AG04450 (cell line): ENCODE data around the gene CCDC92B. TPM values are rescaled to one million over a fixed set of nuclear protein-coding genes. Genes with fewer than 3 reads are reported as not detected.
"Not testable (repeated sequence)": the region's sequence is repeated elsewhere in the genome, so short reads cannot be mapped to it uniquely, and the experiment has no call there.

Experiments used
- CTCF ChIA-PET: fragments of 300-600, 350-600 bp; formaldehyde crosslinking; extraction: SDS; loops from one replicate; lab custom pipeline; 2022; ENCODE audit warnings: antibody characterized with exemption, inconsistent platforms; lab: Charles Lee
- POLR2A ChIA-PET: fragments of 350-600 bp; formaldehyde crosslinking; extraction: SDS; loops from one replicate; lab custom pipeline; 2021; ENCODE audit warnings: antibody characterized with exemption, inconsistent platforms; lab: Yijun Ruan, JAX
- DNase-seq: peaks from one replicate; pipeline ENCODE4 v3.0.0-alpha.2; 2011; ENCODE audit warnings: low read depth, low spot score
- H3K27ac ChIP-seq: one replicate; pipeline ENCODE4 v1.5.1; 2012; ENCODE audit warnings: low read depth, low read length, control low read depth
- H3K27me3 ChIP-seq: one replicate; pipeline ENCODE4 v1.6.0; 2012; ENCODE audit warnings: low read length; ENCODE audit not compliant: control insufficient read depth, insufficient read depth
- H3K4me3 ChIP-seq: 2 replicates; pipeline ENCODE4 v1.5.1; 2011; ENCODE audit warnings: mild to moderate bottlenecking, low read depth, low read length, control low read depth
- H3K9me3 ChIP-seq: 2 replicates; pipeline ENCODE4 v1.5.1; 2012; ENCODE audit warnings: low read length; ENCODE audit not compliant: control insufficient read depth, insufficient read depth
- CTCF ChIP-seq: IDR thresholded peaks from 2 replicates; pipeline ENCODE4 v1.5.1; 2011; ENCODE audit warnings: low read depth, low read length, control low read depth, inconsistent platforms
- polyA plus RNA-seq: library from polyadenylated mRNA; depleted of rRNA; stranded (reverse); fragments of >200 nt; gene quantifications from 2 replicates; pipeline ENCODE4 v1.2.3, GENCODE V29; 2011

The CCDC92B gene
- polyA plus RNA-seq, 1 experiment: not detected

- ChIA-PET CTCF (no interaction called here), POLR2A (no interaction called here)
- DNase-seq: peak; percentile 15
- Histone ChIP-seq H3K27me3 (peaks cover 20% of the 10 kb centered on the region), H3K9me3 (peaks cover 4% of the 10 kb centered on the region), H3K27ac (no peak overlapping the region), H3K4me3 (no peak overlapping the region)
- no peak for TF ChIP-seq CTCF
These were observed 32.6 kb upstream of the CCDC92B start for GRCh38 chr17:2782055-2782454.

GRCh38 chr17:2781598-2781997 lies 32.1 kb upstream of the CCDC92B start:
- H3K9me3 ChIP-seq, POLR2A ChIA-PET, H3K27ac ChIP-seq, CTCF ChIA-PET, H3K4me3 ChIP-seq, DNase-seq: not testable (repeated sequence)
- peaks cover 23% of the 10 kb centered on the region for H3K27me3 ChIP-seq

- peaks cover 4% of the 10 kb centered on the region for H3K9me3 ChIP-seq
- ChIA-PET POLR2A (no interaction called here), CTCF (no interaction called here)
- H3K27ac ChIP-seq: no peak overlapping the region
- TF ChIP-seq CTCF: no peak
- H3K27me3 ChIP-seq: peaks cover 27% of the 10 kb centered on the region
- no peak for DNase-seq
- H3K4me3 ChIP-seq: no peak overlapping the region
These were observed 31.5 kb upstream of the CCDC92B start for GRCh38 chr17:2780931-2781454.

GRCh38 chr17:2780256-2780655 lies 30.8 kb upstream of the CCDC92B start:
- Histone ChIP-seq H3K27ac (no peak overlapping the region), H3K4me3 (no peak overlapping the region), H3K27me3 (peaks cover 32% of the 10 kb centered on the region), H3K9me3 (peaks cover 4% of the 10 kb centered on the region)
- ChIA-PET POLR2A (no interaction called here), CTCF (no interaction called here)
- no peak for DNase-seq
- no peak for TF ChIP-seq CTCF

GRCh38 chr17:2779545-2779944 lies 30.1 kb upstream of the CCDC92B start:
- ChIA-PET CTCF (no interaction called here), POLR2A (no interaction called here)
- H3K27me3 ChIP-seq: peaks cover 34% of the 10 kb centered on the region
- no peak for TF ChIP-seq CTCF
- no peak overlapping the region for H3K27ac ChIP-seq
- no peak for DNase-seq
- H3K4me3 ChIP-seq: no peak overlapping the region
- H3K9me3 ChIP-seq: peaks cover 4% of the 10 kb centered on the region

GRCh38 chr17:2778489-2778888 lies 29.0 kb upstream of the CCDC92B start:
- ChIA-PET CTCF (no interaction called here), POLR2A (no interaction called here)
- no peak for TF ChIP-seq CTCF
- DNase-seq: no peak
- Histone ChIP-seq H3K4me3 (no peak overlapping the region), H3K27me3 (peaks cover 34% of the 10 kb centered on the region), H3K9me3 (peaks cover under 1% of the 10 kb centered on the region), H3K27ac (no peak overlapping the region)
